HEK293 (cell line): Measurements from ENCODE around the gene IGDCC3.
A peak's percentile ranks its signal among the peaks of the same experiment; 100 is the strongest.

ENCODE experiments used
- CTCF ChIA-PET: fragments of 350-600 bp; formaldehyde crosslinking; extraction: SDS; loops from one replicate; lab custom pipeline; 2021; ENCODE audit warnings: antibody characterized with exemption; lab: Yijun Ruan, JAX
- POLR2A ChIA-PET: fragments of 300-600 bp; formaldehyde crosslinking; extraction: SDS; loops from one replicate; lab custom pipeline; 2020; ENCODE audit warnings: antibody characterized with exemption, inconsistent platforms; lab: Yijun Ruan, JAX
- H3K27ac ChIP-seq: fragments of 200-500 bp; sonication (Bioruptor generic); 2 replicates; pipeline ENCODE4 v1.5.1; 2014; ENCODE audit warnings: low read depth, low read length, control low read depth, inconsistent platforms; ENCODE audit errors: extremely low read depth
- H3K36me3 ChIP-seq, 2 experiments: fragments of 200-500 bp in 1 of 2; sonication (Bioruptor generic) in 1 of 2; 1 replicate in 1 of 2; 2 replicates in 1 of 2; pipeline ENCODE4 v1.5.1; 2014 to 2017; ENCODE audit warnings: inconsistent platforms in 2 of 2, low read length in 2 of 2; ENCODE audit not compliant: control insufficient read depth in 2 of 2, insufficient read depth in 1 of 2
- H3K4me1 ChIP-seq: fragments of 200-500 bp; sonication (Bioruptor generic); 2 replicates; pipeline ENCODE4 v1.5.1; 2014; ENCODE audit warnings: mild to moderate bottlenecking, low read length, inconsistent platforms; ENCODE audit not compliant: control insufficient read depth, insufficient read depth
- H3K4me3 ChIP-seq: 2 replicates; pipeline ENCODE4 v1.5.1; 2011; ENCODE audit warnings: low read depth, mild to moderate bottlenecking, control low read depth, low read length, moderate library complexity
- H3K9me3 ChIP-seq: fragments of 200-500 bp; sonication (Bioruptor generic); 2 replicates; pipeline ENCODE4 v1.5.1; 2014; ENCODE audit warnings: low read depth, low read length, inconsistent platforms; ENCODE audit not compliant: control insufficient read depth, insufficient read depth
- HIC1 ChIP-seq: fragments of 450-650 bp; formaldehyde crosslinking; IDR thresholded peaks from 2 replicates; pipeline ENCODE4 v1.5.1; 2016; ENCODE audit warnings: missing biosample characterization, missing genetic modification characterization
- IKZF3 ChIP-seq: fragments of 450-650 bp; IDR thresholded peaks from 2 replicates; pipeline ENCODE4 v1.5.0; 2018; ENCODE audit warnings: missing biosample characterization, mild to moderate bottlenecking, missing genetic modification characterization, moderate library complexity
- PRDM1 ChIP-seq: fragments of 450-650 bp; formaldehyde crosslinking; IDR thresholded peaks from 2 replicates; pipeline ENCODE4; 2016; ENCODE audit warnings: missing biosample characterization, missing genetic modification characterization
- REPIN1 ChIP-seq: fragments of 450-650 bp; formaldehyde crosslinking; IDR thresholded peaks from 2 replicates; pipeline ENCODE4 v1.5.1; 2017; ENCODE audit warnings: missing biosample characterization, missing genetic modification characterization, low read depth
- YY1 ChIP-seq: fragments of 450-650 bp; formaldehyde crosslinking; IDR thresholded peaks from 2 replicates; pipeline ENCODE4 v1.5.1; 2018; ENCODE audit warnings: missing biosample characterization, missing genetic modification characterization
- ZBTB7A ChIP-seq: fragments of 450-650 bp; formaldehyde crosslinking; IDR thresholded peaks from 2 replicates; pipeline ENCODE4 v1.5.1; 2016; ENCODE audit warnings: low read depth, missing biosample characterization, missing genetic modification characterization
- ZFP3 ChIP-seq: fragments of 450-650 bp; formaldehyde crosslinking; IDR thresholded peaks from 2 replicates; pipeline ENCODE4 v1.5.1; 2016; ENCODE audit warnings: low read depth, missing biosample characterization, missing genetic modification characterization
- ZNF174 ChIP-seq: fragments of 450-650 bp; formaldehyde crosslinking; IDR thresholded peaks from 2 replicates; pipeline ENCODE4 v1.5.0; 2017; ENCODE audit warnings: missing biosample characterization, mild to moderate bottlenecking, missing genetic modification characterization
- ZNF223 ChIP-seq: fragments of 450-650 bp; formaldehyde crosslinking; IDR thresholded peaks from 2 replicates; pipeline ENCODE4 v1.5.1; 2016; ENCODE audit warnings: missing biosample characterization, missing genetic modification characterization
- ZNF239 ChIP-seq: fragments of 450-650 bp; formaldehyde crosslinking; IDR thresholded peaks from 2 replicates; pipeline ENCODE4 v1.5.1; 2016; ENCODE audit warnings: missing biosample characterization, missing genetic modification characterization
- ZNF266 ChIP-seq: fragments of 450-650 bp; formaldehyde crosslinking; IDR thresholded peaks from 2 replicates; pipeline ENCODE4 v1.5.1; 2016; ENCODE audit warnings: missing biosample characterization, missing genetic modification characterization, low read depth
- ZNF280C ChIP-seq: fragments of 450-650 bp; formaldehyde crosslinking; IDR thresholded peaks from 2 replicates; pipeline ENCODE4 v1.5.1; 2016; ENCODE audit warnings: missing biosample characterization, missing genetic modification characterization
- ZNF292 ChIP-seq: fragments of 450-650 bp; formaldehyde crosslinking; IDR thresholded peaks from 2 replicates; pipeline ENCODE4 v1.5.1; 2016; ENCODE audit warnings: low read depth, missing biosample characterization, missing genetic modification characterization, borderline replicate concordance
- ZNF302 ChIP-seq: fragments of 450-650 bp; formaldehyde crosslinking; IDR thresholded peaks from 2 replicates; pipeline ENCODE4 v1.5.1; 2016; ENCODE audit warnings: missing biosample characterization, missing genetic modification characterization, low read depth
- ZNF311 ChIP-seq: fragments of 450-650 bp; formaldehyde crosslinking; IDR thresholded peaks from 2 replicates; pipeline ENCODE4 v1.5.1; 2017; ENCODE audit warnings: missing biosample characterization, missing genetic modification characterization, borderline replicate concordance
- ZNF354C ChIP-seq: fragments of 450-650 bp; formaldehyde crosslinking; IDR thresholded peaks from 2 replicates; pipeline ENCODE4 v1.5.1; 2016; ENCODE audit warnings: missing biosample characterization, missing genetic modification characterization, low read depth, borderline replicate concordance
- ZNF426 ChIP-seq: fragments of 450-650 bp; formaldehyde crosslinking; IDR thresholded peaks from 2 replicates; pipeline ENCODE4 v1.5.1; 2017; ENCODE audit warnings: missing biosample characterization, missing genetic modification characterization, mild to moderate bottlenecking, inconsistent platforms, moderate library complexity
- ZNF48 ChIP-seq: fragments of 450-650 bp; formaldehyde crosslinking; IDR thresholded peaks from 2 replicates; pipeline ENCODE4 v1.5.1; 2016; ENCODE audit warnings: missing biosample characterization, missing genetic modification characterization
- ZNF530 ChIP-seq: fragments of 450-650 bp; formaldehyde crosslinking; IDR thresholded peaks from 2 replicates; pipeline ENCODE4 v1.5.1; 2016; ENCODE audit warnings: low read depth, missing biosample characterization, missing genetic modification characterization
- ZNF658 ChIP-seq: fragments of 450-650 bp; formaldehyde crosslinking; IDR thresholded peaks from 2 replicates; pipeline ENCODE4; 2016; ENCODE audit warnings: missing biosample characterization, missing genetic modification characterization
- ZNF670 ChIP-seq: fragments of 450-650 bp; formaldehyde crosslinking; IDR thresholded peaks from 2 replicates; pipeline ENCODE4 v1.5.1; 2016; ENCODE audit warnings: missing biosample characterization, missing genetic modification characterization, low read depth
- ZNF785 ChIP-seq: fragments of 450-650 bp; formaldehyde crosslinking; IDR thresholded peaks from 2 replicates; pipeline ENCODE4 v1.5.1; 2016; ENCODE audit warnings: missing biosample characterization, missing genetic modification characterization
- ZNF843 ChIP-seq: fragments of 450-650 bp; formaldehyde crosslinking; IDR thresholded peaks from 2 replicates; pipeline ENCODE4 v1.5.1; 2016; ENCODE audit warnings: missing biosample characterization, missing genetic modification characterization
- ZSCAN16 ChIP-seq: fragments of 450-650 bp; formaldehyde crosslinking; IDR thresholded peaks from 2 replicates; pipeline ENCODE4 v1.5.1; 2016; ENCODE audit warnings: missing biosample characterization, missing genetic modification characterization
- TF ChIP-seq, protein P1 (sequence below): fragments of 450-650 bp; formaldehyde crosslinking; IDR thresholded peaks from 2 replicates; pipeline ENCODE4 v1.5.1; 2016; ENCODE audit warnings: missing biosample characterization, missing genetic modification characterization

Gene IGDCC3

GRCh38 chr15:65355173-65355987 lies 22.4 kb downstream of the IGDCC3 start:
- peak overlapping the region; percentile 7 for H3K4me3 ChIP-seq
- CTCF ChIA-PET = interaction anchor here (1.0 kb wide), 1 partner anchor 30 kb away, joined by 3 read pairs; no protein-coding TSS in a partner anchor
- no peaks in the 10 kb centered on the region; the same call in 1 of the 2 replicates for H3K4me1 ChIP-seq
- H3K27ac ChIP-seq = no peak overlapping the region; the same call in 1 of the 2 replicates
- no peaks in the 10 kb centered on the region for H3K9me3 ChIP-seq
- POLR2A ChIA-PET = interaction anchor here (1.0 kb wide), 1 partner anchor 23 kb away, joined by 3 read pairs; no protein-coding TSS in a partner anchor
- H3K36me3 ChIP-seq = no peaks in the 10 kb centered on the region
- TF ChIP-seq ZNF266 (tag by site-specific recombination) (no peak), ZNF426 (tag by site-specific recombination) (no peak), ZNF670 (tag by site-specific recombination) (no peak), REPIN1 (tag by site-specific recombination) (no peak), IKZF3 (tag by site-specific recombination) (no peak), ZNF311 (tag by site-specific recombination) (no peak), ZFP3 (tag by site-specific recombination) (no peak), ZNF658 (tag by site-specific recombination) (no peak), ZNF354C (tag by site-specific recombination) (no peak), ZSCAN16 (tag by site-specific recombination) (no peak), ZNF530 (tag by site-specific recombination) (no peak), PRDM1 (no peak), ZNF843 (tag by site-specific recombination) (no peak)
- TF ChIP-seq, protein P1, sequence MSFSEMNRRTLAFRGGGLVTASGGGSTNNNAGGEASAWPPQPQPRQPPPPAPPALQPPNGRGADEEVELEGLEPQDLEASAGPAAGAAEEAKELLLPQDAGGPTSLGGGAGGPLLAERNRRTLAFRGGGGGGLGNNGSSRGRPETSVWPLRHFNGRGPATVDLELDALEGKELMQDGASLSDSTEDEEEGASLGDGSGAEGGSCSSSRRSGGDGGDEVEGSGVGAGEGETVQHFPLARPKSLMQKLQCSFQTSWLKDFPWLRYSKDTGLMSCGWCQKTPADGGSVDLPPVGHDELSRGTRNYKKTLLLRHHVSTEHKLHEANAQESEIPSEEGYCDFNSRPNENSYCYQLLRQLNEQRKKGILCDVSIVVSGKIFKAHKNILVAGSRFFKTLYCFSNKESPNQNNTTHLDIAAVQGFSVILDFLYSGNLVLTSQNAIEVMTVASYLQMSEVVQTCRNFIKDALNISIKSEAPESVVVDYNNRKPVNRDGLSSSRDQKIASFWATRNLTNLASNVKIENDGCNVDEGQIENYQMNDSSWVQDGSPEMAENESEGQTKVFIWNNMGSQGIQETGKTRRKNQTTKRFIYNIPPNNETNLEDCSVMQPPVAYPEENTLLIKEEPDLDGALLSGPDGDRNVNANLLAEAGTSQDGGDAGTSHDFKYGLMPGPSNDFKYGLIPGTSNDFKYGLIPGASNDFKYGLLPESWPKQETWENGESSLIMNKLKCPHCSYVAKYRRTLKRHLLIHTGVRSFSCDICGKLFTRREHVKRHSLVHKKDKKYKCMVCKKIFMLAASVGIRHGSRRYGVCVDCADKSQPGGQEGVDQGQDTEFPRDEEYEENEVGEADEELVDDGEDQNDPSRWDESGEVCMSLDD = no peak
- TF ChIP-seq, all 188 proteins: peak for 0

- H3K27ac ChIP-seq = no peak overlapping the region
- no peak overlapping the region for H3K4me3 ChIP-seq
- H3K9me3 ChIP-seq = no peaks in the 10 kb centered on the region
- POLR2A ChIA-PET = interaction anchor here (1.0 kb wide), 1 partner anchor 23 kb away, joined by 3 read pairs; no protein-coding TSS in a partner anchor
- CTCF ChIA-PET = no interaction called here
- no peaks in the 10 kb centered on the region for H3K36me3 ChIP-seq
- no peaks in the 10 kb centered on the region; the same call in 1 of the 2 replicates for H3K4me1 ChIP-seq
- TF ChIP-seq, protein P1 = no peak
- TF ChIP-seq ZNF292 (tag by site-specific recombination) (no peak), HIC1 (tag by site-specific recombination) (no peak), ZNF280C (no peak), ZNF785 (no peak), ZNF223 (tag by site-specific recombination) (no peak), ZNF174 (tag by site-specific recombination) (no peak), YY1 (no peak), ZNF239 (tag by site-specific recombination) (no peak), ZNF48 (tag by site-specific recombination) (no peak), ZSCAN16 (tag by site-specific recombination) (no peak), ZNF302 (tag by site-specific recombination) (no peak), ZBTB7A (tag by site-specific recombination) (no peak)
Observed at GRCh38 chr15:65354835-65355172, 23.0 kb downstream of the IGDCC3 start.
